Retinal pigment epithelial cell (primary cell): ENCODE results near the gene F8.
A peak's percentile ranks its signal among the peaks of the same experiment; 100 is the strongest.

Experiments
- DNase-seq: peaks from one replicate; pipeline ENCODE4 v3.0.0-alpha.2; 2010; ENCODE audit warnings: low read depth
- H3K4me3 ChIP-seq: 2 replicates; pipeline ENCODE4 v1.5.1; 2011; ENCODE audit warnings: mild to moderate bottlenecking, low read length, control low read depth, moderate library complexity
- TF ChIP-seq, protein P1 (sequence below): conservative IDR thresholded peaks from 2 replicates; pipeline ENCODE4 v1.5.1; 2011; ENCODE audit warnings: low read depth, low read length, control low read depth, inconsistent platforms

F8 gene

GRCh38 chrX:154815274-154815818 lies 207.2 kb downstream of the F8 start:
- TF ChIP-seq, protein P1, sequence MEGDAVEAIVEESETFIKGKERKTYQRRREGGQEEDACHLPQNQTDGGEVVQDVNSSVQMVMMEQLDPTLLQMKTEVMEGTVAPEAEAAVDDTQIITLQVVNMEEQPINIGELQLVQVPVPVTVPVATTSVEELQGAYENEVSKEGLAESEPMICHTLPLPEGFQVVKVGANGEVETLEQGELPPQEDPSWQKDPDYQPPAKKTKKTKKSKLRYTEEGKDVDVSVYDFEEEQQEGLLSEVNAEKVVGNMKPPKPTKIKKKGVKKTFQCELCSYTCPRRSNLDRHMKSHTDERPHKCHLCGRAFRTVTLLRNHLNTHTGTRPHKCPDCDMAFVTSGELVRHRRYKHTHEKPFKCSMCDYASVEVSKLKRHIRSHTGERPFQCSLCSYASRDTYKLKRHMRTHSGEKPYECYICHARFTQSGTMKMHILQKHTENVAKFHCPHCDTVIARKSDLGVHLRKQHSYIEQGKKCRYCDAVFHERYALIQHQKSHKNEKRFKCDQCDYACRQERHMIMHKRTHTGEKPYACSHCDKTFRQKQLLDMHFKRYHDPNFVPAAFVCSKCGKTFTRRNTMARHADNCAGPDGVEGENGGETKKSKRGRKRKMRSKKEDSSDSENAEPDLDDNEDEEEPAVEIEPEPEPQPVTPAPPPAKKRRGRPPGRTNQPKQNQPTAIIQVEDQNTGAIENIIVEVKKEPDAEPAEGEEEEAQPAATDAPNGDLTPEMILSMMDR: no peak
- H3K4me3 ChIP-seq: no peak overlapping the region
- DNase-seq: no peak

- H3K4me3 ChIP-seq: no peak overlapping the region
- TF ChIP-seq, protein P1: no peak
- DNase-seq: no peak
These were observed 208.7 kb downstream of the F8 start for GRCh38 chrX:154813801-154814200.

GRCh38 chrX:154812341-154813101 lies 210.0 kb downstream of the F8 start:
- DNase-seq: no peak
- H3K4me3 ChIP-seq: no peak overlapping the region
- TF ChIP-seq, protein P1: no peak

DNA sequence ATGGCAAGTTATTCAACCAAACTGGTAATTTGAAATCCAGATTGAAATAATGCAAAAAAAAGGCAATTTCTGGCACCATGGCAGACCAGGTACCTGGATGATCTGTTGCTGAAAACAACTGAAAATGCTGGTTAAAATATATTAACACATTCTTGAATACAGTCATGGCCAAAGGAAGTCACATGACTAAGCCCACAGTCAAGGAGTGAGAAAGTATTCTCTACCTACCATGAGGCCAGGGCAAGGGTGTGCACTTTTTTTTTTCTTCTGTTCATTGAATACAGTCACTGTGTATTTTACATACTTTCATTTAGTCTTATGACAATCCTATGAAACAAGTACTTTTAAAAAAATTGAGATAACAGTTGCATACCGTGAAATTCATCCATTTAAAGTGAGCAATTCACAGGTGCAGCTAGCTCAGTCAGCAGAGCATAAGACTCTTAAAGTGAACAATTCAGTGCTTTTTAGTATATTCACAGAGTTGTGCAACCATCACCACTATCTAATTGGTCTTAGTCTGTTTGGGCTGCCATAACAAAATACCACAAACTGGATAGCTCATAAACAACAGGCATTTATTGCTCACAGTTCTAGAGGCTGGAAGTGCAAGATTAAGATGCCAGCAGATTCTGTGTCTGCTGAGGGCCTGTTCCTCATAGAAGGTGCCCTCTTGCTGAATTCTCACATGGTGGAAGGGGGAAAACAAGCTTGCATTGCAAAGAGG lies 212.4 kb downstream of the F8 start:
- H3K4me3 ChIP-seq: no peak overlapping the region
- DNase-seq: no peak
- TF ChIP-seq, protein P1: no peak

GRCh38 chrX:154806837-154807501 lies 215.6 kb downstream of the F8 start:
- DNase-seq: no peak
- TF ChIP-seq, protein P1: no peak
- no peak overlapping the region for H3K4me3 ChIP-seq

- H3K4me3 ChIP-seq: peak overlapping the region; percentile 51
- no peak for DNase-seq
- TF ChIP-seq, protein P1: no peak
These were observed 216.8 kb downstream of the F8 start for GRCh38 chrX:154805696-154806091.
